HG02642 (cell line): ENCODE results near the gene DOLK.
A peak's percentile ranks its signal among the peaks of the same experiment; 100 is the strongest.

Experiments used
- ATAC-seq: cut with Tn5 transposase; IDR thresholded peaks from one replicate; pipeline ENCODE4 v1.9.1; 2021; ENCODE audit warnings: mild to moderate bottlenecking; ENCODE audit not compliant: unreplicated experiment, poor library complexity

The DOLK gene

GRCh38 chr9:128910906-128911305, 36.5 kb downstream of the DOLK start:
- ATAC-seq = no peak

GRCh38 chr9:128909859-128910258, 37.5 kb downstream of the DOLK start:
- no peak for ATAC-seq

GRCh38 chr9:128908372-128908771, 39.0 kb downstream of the DOLK start:
- ATAC-seq = no peak

- no peak for ATAC-seq
Measured at GRCh38 chr9:128906741-128907140, 40.7 kb downstream of the DOLK start.

GRCh38 chr9:128905964-128906363, 41.4 kb downstream of the DOLK start:
- no peak for ATAC-seq

- ATAC-seq = no peak
Measured at GRCh38 chr9:128903871-128904620, 43.4 kb downstream of the DOLK start.

GRCh38 chr9:128903079-128903461, 44.3 kb downstream of the DOLK start:
- no peak for ATAC-seq

GRCh38 chr9:128902351-128903078, 44.9 kb downstream of the DOLK start:
- peak; percentile 78 for ATAC-seq

GRCh38 chr9:128901822-128902221, 45.6 kb downstream of the DOLK start:
- no peak for ATAC-seq

GRCh38 chr9:128901379-128901778, 46.0 kb downstream of the DOLK start:
- no peak for ATAC-seq

- ATAC-seq = no peak
Measured at GRCh38 chr9:128899566-128900322, 47.7 kb downstream of the DOLK start.

GRCh38 chr9:128898845-128899565, 48.4 kb downstream of the DOLK start:
- ATAC-seq = no peak

- ATAC-seq = no peak
Measured at GRCh38 chr9:128898382-128898781, 49.0 kb downstream of the DOLK start.

GRCh38 chr9:128895556-128895955, 51.8 kb downstream of the DOLK start:
- no peak for ATAC-seq
